ENCODE data around the gene ARRDC4. TPM values are rescaled to one million over a fixed set of nuclear protein-coding genes. Genes with fewer than 3 reads are reported as not detected.

Gene ARRDC4
- total RNA-seq, 1 donor from 2014 or later, result 11.8 TPM

- TF ChIP-seq CTCF (IDR thresholded peaks at IDR 0.05; ENCODE audit: borderline replicate concordance), result no peak
- no peaks in the 10 kb centered on the region for H3K36me3 ChIP-seq
- peaks cover 26% of the 10 kb centered on the region for H3K27me3 ChIP-seq (ENCODE audit: low read depth)
- no peak for DNase-seq
- H3K27ac ChIP-seq (replicated peaks), result no peak overlapping the region
- H3K4me3 ChIP-seq, result no peak overlapping the region
- no peaks in the 10 kb centered on the region for H3K9me3 ChIP-seq (replicated peaks)
- no peaks in the 10 kb centered on the region for H3K4me1 ChIP-seq
- intact Hi-C loops (cut with micrococcal nuclease), result no loop called here
Measured at GRCh38 chr15:97947465-97948260, 12.8 kb upstream of the ARRDC4 start.

GRCh38 chr15:97953254-97953653 lies 7.2 kb upstream of the ARRDC4 start:
- TF ChIP-seq CTCF (IDR thresholded peaks at IDR 0.05; ENCODE audit: borderline replicate concordance), result no peak
- intact Hi-C loops (cut with micrococcal nuclease), result no loop called here
- no peak for DNase-seq
- Histone ChIP-seq H3K27ac (replicated peaks) (no peak overlapping the region), H3K36me3 (no peaks in the 10 kb centered on the region), H3K4me3 (no peak overlapping the region), H3K27me3 (ENCODE audit: low read depth) (no peaks in the 10 kb centered on the region), H3K4me1 (no peaks in the 10 kb centered on the region), H3K9me3 (replicated peaks) (no peaks in the 10 kb centered on the region)

- H3K27me3 ChIP-seq (ENCODE audit: low read depth), result no peaks in the 10 kb centered on the region
- H3K9me3 ChIP-seq (replicated peaks), result no peaks in the 10 kb centered on the region
- no peak overlapping the region for H3K4me3 ChIP-seq
- no peak overlapping the region for H3K27ac ChIP-seq (replicated peaks)
- no peak for TF ChIP-seq CTCF (IDR thresholded peaks at IDR 0.05; ENCODE audit: borderline replicate concordance)
- DNase-seq, result no peak
- intact Hi-C loops (cut with micrococcal nuclease), result no loop called here
- H3K4me1 ChIP-seq, result no peaks in the 10 kb centered on the region
- H3K36me3 ChIP-seq, result no peaks in the 10 kb centered on the region
Measured at GRCh38 chr15:97953748-97954147, 6.8 kb upstream of the ARRDC4 start.

- Histone ChIP-seq H3K9me3 (replicated peaks) (no peaks in the 10 kb centered on the region), H3K27ac (replicated peaks) (no peak overlapping the region), H3K4me3 (no peak overlapping the region), H3K36me3 (no peaks in the 10 kb centered on the region), H3K27me3 (ENCODE audit: low read depth) (no peaks in the 10 kb centered on the region), H3K4me1 (no peaks in the 10 kb centered on the region)
- intact Hi-C loops (cut with micrococcal nuclease), result no loop called here
- no peak for TF ChIP-seq CTCF (IDR thresholded peaks at IDR 0.05; ENCODE audit: borderline replicate concordance)
- DNase-seq, result no peak
Measured at GRCh38 chr15:97955035-97955434, 5.5 kb upstream of the ARRDC4 start.

GRCh38 chr15:97955529-97955928 lies 5.0 kb upstream of the ARRDC4 start:
- Histone ChIP-seq H3K27me3 (ENCODE audit: low read depth) (no peaks in the 10 kb centered on the region), H3K4me1 (peaks cover under 1% of the 10 kb centered on the region), H3K36me3 (no peaks in the 10 kb centered on the region), H3K27ac (replicated peaks) (no peak overlapping the region), H3K4me3 (no peak overlapping the region), H3K9me3 (replicated peaks) (no peaks in the 10 kb centered on the region)
- intact Hi-C loops (cut with micrococcal nuclease), result no loop called here
- TF ChIP-seq CTCF (IDR thresholded peaks at IDR 0.05; ENCODE audit: borderline replicate concordance), result no peak
- no peak for DNase-seq

All from left ventricle myocardium inferior (tissue), 1 donor.